HT1080 (cell line): ENCODE results near the gene KIAA0319L. TPM values are rescaled to one million over a fixed set of nuclear protein-coding genes. Genes with fewer than 3 reads are reported as not detected.

Experiments
- DNase-seq: peaks from one replicate; pipeline ENCODE4 v3.0.0-alpha.2; 2015; ENCODE audit warnings: low read depth
- total RNA-seq: library from RNA; depleted of rRNA; stranded (reverse); fragments of >200 nt; shearing (Covaris generic); gene quantifications from 2 replicates; pipeline ENCODE4 v1.2.3, GENCODE V29; 2014

Gene KIAA0319L
- total RNA-seq, 1 experiment from 2014 or later, result 37.8 TPM

GRCh38 chr1:35564037-35564883 is 7.1 kb upstream of the KIAA0319L start:
- peak; percentile 66 for DNase-seq

- DNase-seq, result no peak
These were observed 6.0 kb upstream of the KIAA0319L start for GRCh38 chr1:35563166-35563565.

- no peak for DNase-seq
These were observed 4.9 kb upstream of the KIAA0319L start for GRCh38 chr1:35561972-35562680.

GRCh38 chr1:35561297-35561971 is 4.2 kb upstream of the KIAA0319L start:
- DNase-seq, result no peak

- DNase-seq, result no peak
These were observed 3.3 kb upstream of the KIAA0319L start for GRCh38 chr1:35560256-35561225.

- DNase-seq, result no peak
These were observed 2.2 kb upstream of the KIAA0319L start for GRCh38 chr1:35559317-35559944.

GRCh38 chr1:35558374-35559316 is 1.4 kb upstream of the KIAA0319L start:
- DNase-seq, result peak; percentile 14

GRCh38 chr1:35557611-35558373 is 589 bp upstream of the KIAA0319L start, which contains the start of gene NCDN:
TSS of gene NCDN (plus strand) at chr1:35557799. CDS start at chr1:35558191, 392 bp downstream.
- peak; percentile 96 for DNase-seq

GRCh38 chr1:35556484-35557117 is 602 bp downstream of the KIAA0319L start:
- no peak for DNase-seq

- DNase-seq, result peak; percentile 60
These were observed 1.4 kb downstream of the KIAA0319L start for GRCh38 chr1:35555601-35556477.

- DNase-seq, result no peak
These were observed 2.0 kb downstream of the KIAA0319L start for GRCh38 chr1:35555212-35555584.

GRCh38 chr1:35554266-35555211 is 2.7 kb downstream of the KIAA0319L start:
- DNase-seq, result no peak

GRCh38 chr1:35553851-35554250 is 3.4 kb downstream of the KIAA0319L start:
- no peak for DNase-seq

GRCh38 chr1:35546614-35547013 is 10.6 kb downstream of the KIAA0319L start:
- DNase-seq, result no peak

GRCh38 chr1:35544976-35545375 is 12.2 kb downstream of the KIAA0319L start:
- peak; percentile 34 for DNase-seq

- no peak for DNase-seq
These were observed 17.4 kb downstream of the KIAA0319L start for GRCh38 chr1:35539824-35540261.
